ENCODE measurements around the gene CFAP251.
"Not testable (repeated sequence)": the region's sequence is repeated elsewhere in the genome, so short reads cannot be mapped to it uniquely, and the experiment has no call there.

CFAP251 gene

GRCh38 chr12:121905746-121906145, 12.6 kb upstream of the CFAP251 start:
- DNase-seq, result no peak

GRCh38 chr12:121908702-121909101, 9.7 kb upstream of the CFAP251 start:
- no peak for DNase-seq

GRCh38 chr12:121911824-121912585, 6.4 kb upstream of the CFAP251 start:
- DNase-seq, result peak in 1 of 5 donors; percentile 40

- DNase-seq, result no peak
Measured at GRCh38 chr12:121915841-121916321, 2.5 kb upstream of the CFAP251 start.

GRCh38 chr12:121916719-121917118, 1.7 kb upstream of the CFAP251 start:
- DNase-seq, result no peak

GRCh38 chr12:121918679-121919038, 267 bp downstream of the CFAP251 start:
- no peak for DNase-seq

GRCh38 chr12:121921066-121921465, 2.7 kb downstream of the CFAP251 start:
- DNase-seq, result no peak

- no peak for DNase-seq
Measured at GRCh38 chr12:121925358-121925695, 6.9 kb downstream of the CFAP251 start.

GRCh38 chr12:121926874-121927706, 8.7 kb downstream of the CFAP251 start:
- no peak for DNase-seq

- no peak for DNase-seq
Measured at GRCh38 chr12:121927813-121928212, 9.4 kb downstream of the CFAP251 start.

GRCh38 chr12:121929545-121929944, 11.2 kb downstream of the CFAP251 start:
- DNase-seq, result not testable (repeated sequence)

- DNase-seq, result no peak
Measured at GRCh38 chr12:121930862-121931261, 12.5 kb downstream of the CFAP251 start.

- DNase-seq, result no peak
Measured at GRCh38 chr12:121932176-121932536, 13.8 kb downstream of the CFAP251 start.

GRCh38 chr12:121932914-121933521, 14.6 kb downstream of the CFAP251 start:
- DNase-seq, result no peak

GRCh38 chr12:121933522-121934308, 15.3 kb downstream of the CFAP251 start:
- no peak for DNase-seq

GRCh38 chr12:121934309-121934664, 15.9 kb downstream of the CFAP251 start:
- no peak for DNase-seq

GRCh38 chr12:121937654-121938053, 19.3 kb downstream of the CFAP251 start:
- no peak for DNase-seq

GRCh38 chr12:121939186-121939585, 20.8 kb downstream of the CFAP251 start:
- no peak for DNase-seq

GRCh38 chr12:121939992-121940766, 21.8 kb downstream of the CFAP251 start:
- DNase-seq, result no peak

GRCh38 chr12:121942145-121942718, 23.8 kb downstream of the CFAP251 start:
- DNase-seq, result no peak

- no peak for DNase-seq
Measured at GRCh38 chr12:121943926-121944325, 25.5 kb downstream of the CFAP251 start.

Measured in T-helper 1 cell (primary cell).